Stimulated activated CD4-positive, alpha-beta T cell treated with anti-CD3 and anti-CD28 coated beads, TNF-alpha, amount 100 ng/mL, for 48 hours (primary cell): ENCODE data around the gene KCTD10.

ENCODE experiments used
- DNase-seq, 3 donors: peaks; one replicate each; pipeline ENCODE4 v3.0.0-alpha.2; 2020; ENCODE audit warnings: low read depth in 3 of 3

KCTD10 gene, protein sequence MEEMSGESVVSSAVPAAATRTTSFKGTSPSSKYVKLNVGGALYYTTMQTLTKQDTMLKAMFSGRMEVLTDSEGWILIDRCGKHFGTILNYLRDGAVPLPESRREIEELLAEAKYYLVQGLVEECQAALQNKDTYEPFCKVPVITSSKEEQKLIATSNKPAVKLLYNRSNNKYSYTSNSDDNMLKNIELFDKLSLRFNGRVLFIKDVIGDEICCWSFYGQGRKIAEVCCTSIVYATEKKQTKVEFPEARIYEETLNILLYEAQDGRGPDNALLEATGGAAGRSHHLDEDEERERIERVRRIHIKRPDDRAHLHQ

GRCh38 chr12:109477185-109477962, at the start of gene KCTD10, which contains the start of gene UBE3B:
Gene KCTD10 (minus strand): TSS chr12:109477300. CDS start chr12:109477262, 38 bp downstream.
Gene UBE3B (plus strand): TSS chr12:109477634. CDS start chr12:109483552, 5,918 bp downstream.
- peak; percentile 72 to 81 (median 74) for DNase-seq

- DNase-seq: no peak
These were observed 48.1 kb upstream of the KCTD10 start for GRCh38 chr12:109525279-109525585.

DNA sequence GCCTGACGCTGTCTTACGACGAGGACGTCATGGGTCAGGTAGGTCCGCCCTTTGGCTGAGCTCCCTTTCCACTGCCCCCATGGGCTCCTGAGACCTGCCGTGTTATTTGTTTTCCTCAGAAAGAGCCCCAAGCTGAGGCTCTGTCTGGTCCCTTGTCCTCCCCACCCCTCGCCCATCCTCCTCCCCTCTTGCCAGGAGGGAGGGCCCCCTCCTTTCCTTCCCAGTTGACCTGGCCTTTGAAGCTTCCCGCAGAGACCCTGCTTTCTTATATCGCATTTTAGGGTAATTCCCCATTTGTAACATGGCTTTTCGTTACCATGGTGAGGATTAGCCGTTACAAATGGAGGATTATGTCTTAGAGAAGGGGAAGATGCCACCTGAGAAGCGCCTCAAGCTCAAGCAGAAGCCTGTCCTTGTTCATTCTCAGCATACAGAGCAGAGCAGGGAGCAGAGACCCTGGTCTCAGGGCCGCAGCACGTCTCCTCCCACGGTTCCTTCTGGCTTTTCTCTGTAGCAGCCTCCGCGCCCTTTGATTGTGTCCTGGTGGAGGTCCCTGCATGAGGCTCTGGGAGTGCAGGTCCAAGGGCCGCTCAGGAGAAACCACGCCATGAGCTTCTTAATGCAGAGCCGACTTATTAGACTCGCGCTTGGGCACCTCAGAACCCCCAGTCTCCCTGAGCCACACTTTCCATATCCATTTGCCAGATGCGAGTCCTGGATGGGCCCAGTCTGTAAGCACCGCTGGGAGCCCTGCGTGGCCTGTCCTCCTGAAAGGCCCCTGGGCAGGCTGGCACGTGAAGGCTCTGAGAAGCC, 47.6 kb upstream of the KCTD10 start:
- no peak for DNase-seq

- no peak for DNase-seq
These were observed 46.4 kb upstream of the KCTD10 start for GRCh38 chr12:109523504-109523903.

- DNase-seq: no peak
These were observed 46.0 kb upstream of the KCTD10 start for GRCh38 chr12:109523071-109523470.

GRCh38 chr12:109521831-109522230, 44.7 kb upstream of the KCTD10 start:
- DNase-seq: no peak

DNA sequence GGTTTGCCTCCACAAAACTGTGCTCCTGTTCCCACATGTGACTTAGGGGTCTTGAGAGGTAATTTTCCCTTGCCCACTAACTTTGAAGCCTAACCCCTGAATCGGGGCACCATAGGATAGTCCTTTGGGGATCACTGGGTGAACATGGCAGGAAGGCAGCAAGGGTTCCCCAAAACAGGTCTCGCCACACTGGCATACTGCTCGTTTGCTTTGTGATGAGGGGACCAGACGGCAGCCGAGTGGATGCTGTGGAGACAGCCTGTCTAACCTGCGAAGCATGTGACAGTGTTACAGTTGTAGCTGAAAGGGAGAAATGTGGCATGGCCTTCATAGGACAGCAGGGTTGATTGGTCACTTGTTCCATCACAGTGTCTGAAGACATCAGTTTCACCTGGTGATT, 42.7 kb upstream of the KCTD10 start:
- DNase-seq: no peak

GRCh38 chr12:109518820-109519665, 41.9 kb upstream of the KCTD10 start:
- peak; percentile 17 to 47 (median 18) for DNase-seq

DNA sequence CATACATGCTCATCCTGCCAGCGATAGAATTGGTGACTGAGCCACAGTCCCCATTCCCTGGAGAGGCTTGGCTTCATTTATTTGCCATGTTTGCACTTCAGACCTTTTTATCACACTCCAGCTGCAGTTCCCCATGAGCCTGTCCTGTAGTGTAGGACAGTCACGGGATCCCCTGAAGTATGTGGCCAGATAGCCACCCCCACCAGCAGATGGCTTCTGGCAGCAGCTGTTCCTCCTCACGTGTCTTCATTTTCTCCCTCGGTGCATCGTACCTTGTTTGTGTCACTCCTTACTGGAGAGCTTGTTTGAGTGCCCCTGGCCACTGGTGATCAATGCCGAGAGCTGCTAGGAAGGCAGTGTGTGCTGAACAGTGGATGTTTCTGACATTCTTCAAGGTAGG, 40.5 kb upstream of the KCTD10 start:
- no peak for DNase-seq

GRCh38 chr12:109513977-109514376, 36.9 kb upstream of the KCTD10 start:
- no peak for DNase-seq

- no peak for DNase-seq
These were observed 36.0 kb upstream of the KCTD10 start for GRCh38 chr12:109513051-109513450.

- no peak for DNase-seq
These were observed 35.5 kb upstream of the KCTD10 start for GRCh38 chr12:109512608-109513007.

- DNase-seq: no peak
These were observed 33.1 kb upstream of the KCTD10 start for GRCh38 chr12:109510196-109510595.

- DNase-seq: no peak
These were observed 27.0 kb upstream of the KCTD10 start for GRCh38 chr12:109504068-109504467.

GRCh38 chr12:109503611-109504010, 26.5 kb upstream of the KCTD10 start:
- DNase-seq: no peak

GRCh38 chr12:109502332-109502731, 25.2 kb upstream of the KCTD10 start:
- no peak for DNase-seq

GRCh38 chr12:109501299-109501698, 24.2 kb upstream of the KCTD10 start:
- no peak for DNase-seq

- DNase-seq: no peak
These were observed 23.5 kb upstream of the KCTD10 start for GRCh38 chr12:109500406-109501185.

- no peak for DNase-seq
These were observed 20.6 kb upstream of the KCTD10 start for GRCh38 chr12:109497675-109498074.

DNA sequence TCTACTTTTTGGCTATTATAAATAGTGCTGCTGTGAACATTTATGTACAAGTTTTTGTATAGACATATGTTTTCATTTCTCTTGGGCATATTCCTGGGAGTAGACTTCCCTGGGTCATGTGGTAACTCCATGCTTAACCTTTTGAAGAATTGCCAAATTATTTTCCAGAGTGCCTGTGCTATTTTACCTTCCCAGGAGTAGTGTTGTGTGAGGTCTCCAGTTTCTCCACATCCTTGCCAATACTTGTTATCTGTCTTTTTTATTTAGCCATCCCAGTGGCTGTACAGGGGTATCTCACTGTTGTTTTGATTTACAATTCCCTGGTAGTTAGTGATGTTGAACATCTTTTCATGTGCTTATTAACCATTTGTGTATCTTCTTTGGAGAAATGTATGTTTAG, 19.2 kb upstream of the KCTD10 start:
- DNase-seq: no peak

DNA sequence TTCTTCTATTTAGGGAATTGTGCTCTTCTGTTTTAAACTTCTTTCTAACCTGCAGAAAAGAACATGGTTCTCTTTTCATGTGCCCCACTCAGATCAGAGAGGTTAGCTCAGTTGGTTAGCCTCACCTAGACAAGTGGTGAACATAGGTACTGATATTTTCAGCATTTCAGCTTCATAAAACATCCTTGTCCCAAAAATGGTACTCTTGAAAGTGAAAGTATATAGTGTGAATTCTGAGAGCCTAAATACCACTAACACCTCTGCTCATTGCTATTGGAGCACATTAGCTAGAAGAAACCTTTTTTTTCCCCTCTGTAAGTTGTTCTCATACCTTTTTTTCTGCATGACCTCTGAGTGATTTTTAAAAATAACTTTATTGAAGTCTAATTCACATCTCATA, 17.9 kb upstream of the KCTD10 start:
- DNase-seq: no peak
